DOHH2 (cell line): ENCODE measurements around the gene SHISA8.

Experiments
- H3F3A ChIP-seq: fragments of 200-600 bp; sonication (generic), shearing (Covaris generic); 2 replicates; pipeline ENCODE4 v1.6.0; 2016; ENCODE audit warnings: antibody characterized with exemption, mild to moderate bottlenecking; ENCODE audit not compliant: control insufficient read depth, insufficient read depth
- H3K27ac ChIP-seq: fragments of 200-600 bp; sonication (generic); 2 replicates; pipeline ENCODE4 v1.5.1; 2014; ENCODE audit warnings: low read depth, mild to moderate bottlenecking, low read length, moderate library complexity
- H3K27me3 ChIP-seq: fragments of 200-600 bp; sonication (generic); 2 replicates; pipeline ENCODE4 v1.6.1; 2014; ENCODE audit warnings: mild to moderate bottlenecking, low read length, mixed read lengths; ENCODE audit not compliant: control insufficient read depth
- H3K36me3 ChIP-seq: fragments of 200-600 bp; sonication (generic); 2 replicates; pipeline ENCODE4 v1.6.1; 2014; ENCODE audit warnings: mild to moderate bottlenecking, low read length, moderate library complexity, mixed read lengths; ENCODE audit not compliant: control insufficient read depth
- H3K4me1 ChIP-seq: fragments of 200-600 bp; sonication (generic); 2 replicates; pipeline ENCODE4 v1.6.1; 2014; ENCODE audit warnings: mild to moderate bottlenecking, low read length, mixed read lengths; ENCODE audit not compliant: control insufficient read depth
- H3K4me2 ChIP-seq: fragments of 200-600 bp; sonication (generic); 2 replicates; pipeline ENCODE4 v1.6.0; 2014; ENCODE audit warnings: mild to moderate bottlenecking, low read length, moderate library complexity
- H3K4me3 ChIP-seq: fragments of 200-600 bp; sonication (generic); 2 replicates; pipeline ENCODE4 v1.5.1; 2014; ENCODE audit warnings: mild to moderate bottlenecking, low read length, mixed read lengths
- H3K79me2 ChIP-seq: fragments of 200-600 bp; sonication (generic); 2 replicates; pipeline ENCODE4 v1.6.1; 2014; ENCODE audit warnings: mild to moderate bottlenecking, low read length, mixed read lengths; ENCODE audit not compliant: control insufficient read depth
- H3K9me2 ChIP-seq: fragments of 200-600 bp; sonication (generic); replicated peaks from 2 replicates; pipeline ENCODE4 v1.6.1; 2014; ENCODE audit warnings: mild to moderate bottlenecking, low read length, mixed read lengths; ENCODE audit not compliant: control insufficient read depth
- H3K9me3 ChIP-seq: fragments of 200-600 bp; sonication (generic); 2 replicates; pipeline ENCODE4 v1.6.1; 2014; ENCODE audit warnings: antibody characterized with exemption, low read length, mixed read lengths; ENCODE audit not compliant: control insufficient read depth, insufficient read depth
- H4K20me1 ChIP-seq: fragments of 200-600 bp; sonication (generic); 2 replicates; pipeline ENCODE4 v1.6.0; 2014; ENCODE audit warnings: low read depth, mild to moderate bottlenecking, antibody characterized with exemption, low read length, moderate library complexity; ENCODE audit not compliant: control insufficient read depth, insufficient read depth
- EZH2phosphoT487 ChIP-seq: fragments of 200-600 bp; sonication (generic); IDR thresholded peaks from 2 replicates; pipeline ENCODE4 v1.6.1; 2017; ENCODE audit warnings: borderline replicate concordance, mild to moderate bottlenecking, antibody characterized with exemption, low read length, moderate library complexity, mixed read lengths
- TF ChIP-seq, protein P1 (sequence below): fragments of 200-600 bp; sonication (generic); IDR thresholded peaks from one replicate; pipeline ENCODE4 v1.5.1; 2014; ENCODE audit warnings: antibody characterized with exemption, mild to moderate bottlenecking, low read depth, low read length; ENCODE audit not compliant: poor library complexity, severe bottlenecking

Gene SHISA8

DNA sequence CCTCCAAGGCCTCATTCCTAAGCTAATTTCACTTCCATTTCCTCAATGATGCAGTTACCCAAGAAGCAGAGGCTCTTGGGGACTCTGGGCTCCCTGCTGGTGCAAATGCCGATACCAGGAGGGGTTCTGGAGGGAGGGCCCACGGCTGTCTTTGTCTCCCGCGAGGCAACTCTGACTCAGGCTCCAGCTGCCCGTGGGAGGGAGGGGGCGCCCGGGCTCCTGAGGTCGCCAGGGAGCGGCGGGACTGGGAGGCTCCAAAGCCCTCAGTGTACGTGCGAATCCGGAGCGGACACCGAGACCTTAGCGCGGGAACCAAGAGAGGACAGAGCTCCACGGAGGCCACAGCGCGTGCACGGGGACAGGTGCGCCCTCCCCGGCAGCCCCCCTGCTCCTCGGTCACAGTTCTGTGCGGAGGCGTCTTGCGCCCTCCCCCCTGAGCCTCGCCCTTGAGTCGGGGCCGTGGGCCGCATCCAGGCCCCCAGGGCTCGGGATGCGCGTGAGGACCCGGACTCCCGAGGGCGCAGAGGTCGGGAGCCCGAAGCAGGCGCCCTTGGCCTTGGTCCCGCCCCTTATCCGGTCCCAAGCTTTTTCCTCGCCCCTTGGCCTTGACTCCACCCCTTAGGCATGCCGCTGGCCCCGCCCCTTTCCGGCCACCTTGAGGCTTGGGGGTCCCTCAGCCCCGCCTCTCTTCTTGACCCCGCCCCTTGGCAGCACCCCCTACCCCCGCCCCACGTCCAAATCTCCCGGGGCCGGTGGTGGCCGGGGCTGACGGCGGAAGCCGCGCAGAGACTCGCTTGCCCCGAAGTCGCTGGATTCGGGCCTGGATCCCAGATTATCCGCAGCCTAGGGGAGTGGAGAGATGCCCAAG lies 4.7 kb upstream of the SHISA8 start:
- peaks cover 7% of the 10 kb centered on the region; the same call in 1 of the 2 replicates for H4K20me1 ChIP-seq
- peak overlapping the region; percentile 72 for H3K4me3 ChIP-seq

DNA sequence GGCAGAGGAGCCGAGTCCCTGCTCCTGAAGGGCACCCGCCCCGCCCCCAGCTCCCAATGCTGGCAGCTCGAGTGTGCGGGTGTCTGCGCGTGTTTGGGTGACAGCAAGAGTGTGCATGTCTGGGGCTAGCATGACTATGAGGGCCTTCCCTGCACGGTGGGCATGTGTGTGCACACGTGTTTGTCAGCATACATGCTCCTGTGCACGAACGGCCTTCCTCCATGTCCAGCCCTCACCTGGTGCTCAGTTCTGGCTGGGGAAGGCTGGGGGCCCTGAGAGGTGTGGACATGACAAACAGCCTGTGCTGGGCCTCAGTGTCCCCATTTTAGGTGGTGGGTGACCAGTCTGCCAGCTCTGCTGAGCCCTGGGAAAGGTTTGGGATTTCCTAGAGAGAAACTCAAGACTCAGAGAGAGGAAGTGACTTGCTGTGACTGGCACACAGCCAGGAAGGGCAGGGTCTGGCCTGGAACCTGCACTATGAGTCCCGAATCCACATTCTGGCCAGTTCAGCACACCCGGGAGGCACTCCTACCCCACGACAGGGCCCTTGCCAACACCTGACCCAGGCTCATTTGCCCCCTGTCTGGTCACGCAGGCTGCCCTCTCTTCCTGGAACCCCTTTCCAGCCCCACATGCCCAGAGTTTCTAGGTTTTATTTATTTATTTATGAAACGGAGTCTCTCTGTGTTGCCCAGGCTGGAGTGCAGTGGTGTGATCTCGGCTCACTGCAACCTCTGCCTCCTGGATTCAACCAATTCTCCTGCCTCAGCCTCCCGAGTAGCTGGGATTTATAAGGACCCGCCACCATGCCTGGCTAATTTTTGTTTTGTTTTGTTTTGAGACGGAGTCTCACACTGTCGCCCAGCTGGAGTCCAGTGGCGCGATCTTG lies 3.3 kb upstream of the SHISA8 start:
- peaks cover 5% of the 10 kb centered on the region for H3K79me2 ChIP-seq
- 0 out of 2 replicates have a peak overlapping the region, but pooled peaks have one; percentile 2 for H3K4me3 ChIP-seq
- peaks cover 21% of the 10 kb centered on the region for H3K36me3 ChIP-seq
- H3K27ac ChIP-seq: no peak overlapping the region
- peak overlapping the region; percentile 92 for H3K4me2 ChIP-seq
- no peaks in the 10 kb centered on the region for H3K9me2 ChIP-seq
- H3K9me3 ChIP-seq: no peaks in the 10 kb centered on the region
- peaks cover 5% of the 10 kb centered on the region; the same call in 1 of the 2 replicates for H4K20me1 ChIP-seq
- H3K27me3 ChIP-seq: peaks cover 45% of the 10 kb centered on the region
- H3K4me1 ChIP-seq: peaks cover 88% of the 10 kb centered on the region
- H3F3A ChIP-seq: peaks cover 24% of the 10 kb centered on the region
- TF ChIP-seq, protein P1, sequence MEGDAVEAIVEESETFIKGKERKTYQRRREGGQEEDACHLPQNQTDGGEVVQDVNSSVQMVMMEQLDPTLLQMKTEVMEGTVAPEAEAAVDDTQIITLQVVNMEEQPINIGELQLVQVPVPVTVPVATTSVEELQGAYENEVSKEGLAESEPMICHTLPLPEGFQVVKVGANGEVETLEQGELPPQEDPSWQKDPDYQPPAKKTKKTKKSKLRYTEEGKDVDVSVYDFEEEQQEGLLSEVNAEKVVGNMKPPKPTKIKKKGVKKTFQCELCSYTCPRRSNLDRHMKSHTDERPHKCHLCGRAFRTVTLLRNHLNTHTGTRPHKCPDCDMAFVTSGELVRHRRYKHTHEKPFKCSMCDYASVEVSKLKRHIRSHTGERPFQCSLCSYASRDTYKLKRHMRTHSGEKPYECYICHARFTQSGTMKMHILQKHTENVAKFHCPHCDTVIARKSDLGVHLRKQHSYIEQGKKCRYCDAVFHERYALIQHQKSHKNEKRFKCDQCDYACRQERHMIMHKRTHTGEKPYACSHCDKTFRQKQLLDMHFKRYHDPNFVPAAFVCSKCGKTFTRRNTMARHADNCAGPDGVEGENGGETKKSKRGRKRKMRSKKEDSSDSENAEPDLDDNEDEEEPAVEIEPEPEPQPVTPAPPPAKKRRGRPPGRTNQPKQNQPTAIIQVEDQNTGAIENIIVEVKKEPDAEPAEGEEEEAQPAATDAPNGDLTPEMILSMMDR: no peak
- no peak for TF ChIP-seq EZH2phosphoT487

More for the DNA sequence above, 4.7 kb upstream of the SHISA8 start:
- Histone ChIP-seq H3K36me3 (peaks cover 32% of the 10 kb centered on the region), H3K9me3 (no peaks in the 10 kb centered on the region), H3K4me1 (peaks cover 98% of the 10 kb centered on the region), H3K9me2 (no peaks in the 10 kb centered on the region), H3F3A (peaks cover 28% of the 10 kb centered on the region), H3K27me3 (peaks cover 35% of the 10 kb centered on the region), H3K79me2 (peaks cover 18% of the 10 kb centered on the region), H3K4me2 (peak overlapping the region; percentile 92), H3K27ac (peak overlapping the region; percentile 86)
- TF ChIP-seq EZH2phosphoT487: no peak

DNA sequence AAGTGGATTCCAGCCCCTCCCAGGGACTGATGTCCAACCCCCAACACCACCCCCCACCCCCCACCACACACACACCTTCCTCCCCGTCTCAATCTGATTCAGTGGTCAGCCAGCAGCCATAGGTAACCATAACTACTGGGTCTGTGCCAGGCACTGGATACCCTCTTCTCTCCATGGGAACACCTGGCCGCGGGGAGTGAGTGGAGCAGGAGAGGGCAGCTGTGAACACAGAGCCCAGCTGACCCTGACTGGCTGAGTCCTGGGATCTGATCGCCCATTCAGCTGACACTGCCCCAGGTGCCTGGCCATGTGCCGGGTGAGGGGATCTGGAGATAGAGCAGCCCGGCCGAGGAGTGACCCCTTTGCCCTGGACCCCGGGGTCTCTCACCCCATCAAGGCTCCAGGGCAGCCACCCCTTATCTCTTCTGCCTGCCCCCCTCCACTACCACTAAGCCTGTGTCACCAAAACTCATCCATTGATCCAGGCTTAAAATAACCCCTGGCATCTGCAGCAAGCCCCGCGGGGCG lies 2.6 kb upstream of the SHISA8 start:
- H3K4me3 ChIP-seq: no peak overlapping the region

More for the DNA sequence above, 2.6 kb upstream of the SHISA8 start:
- no peak overlapping the region for H3K27ac ChIP-seq
- peaks cover 14% of the 10 kb centered on the region for H3K36me3 ChIP-seq
- TF ChIP-seq, protein P1: no peak
- TF ChIP-seq EZH2phosphoT487: no peak
- no peaks in the 10 kb centered on the region for H3K79me2 ChIP-seq
- H3F3A ChIP-seq: peaks cover 21% of the 10 kb centered on the region
- H3K4me1 ChIP-seq: peaks cover 81% of the 10 kb centered on the region
- peaks cover 3% of the 10 kb centered on the region; the same call in 1 of the 2 replicates for H4K20me1 ChIP-seq
- no peaks in the 10 kb centered on the region for H3K9me3 ChIP-seq
- H3K27me3 ChIP-seq: peaks cover 52% of the 10 kb centered on the region
- H3K9me2 ChIP-seq: no peaks in the 10 kb centered on the region
- H3K4me2 ChIP-seq: peak overlapping the region; percentile 92
